Neural cell (in vitro differentiated cells): ENCODE results near the gene SNAP25. TPM values are rescaled to one million over a fixed set of nuclear protein-coding genes. Genes with fewer than 3 reads are reported as not detected.

Experiments
- H2AFZ ChIP-seq: fragments of 200-600, 300-800 bp; sonication (generic), shearing (Covaris generic); 2 replicates; pipeline ENCODE4 v1.6.0; 2014; ENCODE audit warnings: low read depth, mild to moderate bottlenecking, antibody characterized with exemption, low read length, moderate library complexity
- H3F3A ChIP-seq: fragments of 200-600 bp; shearing (Covaris generic); 2 replicates; pipeline ENCODE4 v1.6.1; 2016; ENCODE audit warnings: mild to moderate bottlenecking, moderate library complexity, mixed read lengths, antibody characterized with exemption, low read length; ENCODE audit not compliant: insufficient read depth, poor library complexity, severe bottlenecking
- H3K27ac ChIP-seq: fragments of 200-600, 300-800 bp; sonication (generic), shearing (Covaris generic); 2 replicates; pipeline ENCODE4 v1.5.1; 2014; ENCODE audit warnings: mild to moderate bottlenecking, low read length, moderate library complexity
- H3K27me3 ChIP-seq: fragments of 300-800, 200-600 bp; sonication (generic), shearing (Covaris generic); 2 replicates; pipeline ENCODE4 v1.6.0; 2014; ENCODE audit warnings: mild to moderate bottlenecking, low read depth, low read length, moderate library complexity; ENCODE audit not compliant: insufficient read depth
- H3K36me3 ChIP-seq: fragments of 300-800, 200-600 bp; sonication (generic), shearing (Covaris generic); 2 replicates; pipeline ENCODE4 v1.5.1; 2014; ENCODE audit warnings: mild to moderate bottlenecking, antibody characterized with exemption, low read length, moderate library complexity; ENCODE audit not compliant: insufficient read depth
- H3K4me2 ChIP-seq: fragments of 300-800, 200-600 bp; sonication (generic), shearing (Covaris generic); 2 replicates; pipeline ENCODE4 v1.6.0; 2014; ENCODE audit warnings: mild to moderate bottlenecking, low read length
- H3K4me3 ChIP-seq: fragments of 300-800, 200-600 bp; sonication (generic), shearing (Covaris generic); 2 replicates; pipeline ENCODE4 v1.5.1; 2014; ENCODE audit warnings: mild to moderate bottlenecking, low read length, moderate library complexity
- H3K79me2 ChIP-seq: fragments of 200-600 bp; shearing (Covaris generic); replicated peaks from 2 replicates; pipeline ENCODE4 v1.6.0; 2014; ENCODE audit warnings: mild to moderate bottlenecking, low read length, moderate library complexity; ENCODE audit not compliant: insufficient read depth
- H3K9ac ChIP-seq: fragments of 300-800, 200-600 bp; sonication (generic), shearing (Covaris generic); 2 replicates; pipeline ENCODE4 v1.6.1; 2016; ENCODE audit warnings: mild to moderate bottlenecking, low read length, mixed read lengths
- H3K9me2 ChIP-seq: fragments of 200-600 bp; shearing (Covaris generic); 2 replicates; pipeline ENCODE4 v1.6.1; 2016; ENCODE audit warnings: mild to moderate bottlenecking, low read length, mixed read lengths; ENCODE audit not compliant: insufficient read depth
- H3K9me3 ChIP-seq: fragments of 200-600, 300-800 bp; sonication (generic), shearing (Covaris generic); 2 replicates; pipeline ENCODE4 v1.6.1; 2016; ENCODE audit warnings: mild to moderate bottlenecking, mixed run types, low read length, moderate library complexity, mixed read lengths
- H4K20me1 ChIP-seq: fragments of 200-600 bp; shearing (Covaris generic); 2 replicates; pipeline ENCODE4 v1.6.1; 2016; ENCODE audit warnings: mild to moderate bottlenecking, mixed run types; ENCODE audit not compliant: insufficient read depth
- CTCF ChIP-seq: fragments of 450-650 bp; IDR thresholded peaks from 2 replicates; pipeline ENCODE4 v1.5.1; 2014; ENCODE audit warnings: antibody characterized with exemption, mild to moderate bottlenecking, moderate library complexity; ENCODE audit not compliant: poor library complexity, severe bottlenecking
- EP300 ChIP-seq: fragments of 450-650 bp; conservative IDR thresholded peaks from 2 replicates; pipeline ENCODE4 v1.6.1; 2014; ENCODE audit warnings: antibody characterized with exemption, mild to moderate bottlenecking, moderate library complexity; ENCODE audit not compliant: poor library complexity, severe bottlenecking
- EZH2 ChIP-seq: fragments of 200-600, 300-800 bp; shearing (Covaris generic), sonication (generic); IDR thresholded peaks from 2 replicates; pipeline ENCODE4 v1.6.1; 2014; ENCODE audit warnings: antibody characterized with exemption, low read length, borderline replicate concordance, mild to moderate bottlenecking; ENCODE audit not compliant: insufficient read depth, poor library complexity, severe bottlenecking
- MXI1 ChIP-seq: fragments of 450-650 bp; conservative IDR thresholded peaks from 2 replicates; pipeline ENCODE4 v1.6.1; 2014; ENCODE audit warnings: antibody characterized with exemption, mild to moderate bottlenecking; ENCODE audit not compliant: poor library complexity, severe bottlenecking
- POLR2AphosphoS5 ChIP-seq: IDR thresholded peaks from 2 replicates; pipeline ENCODE4 v1.6.1; 2012
- RAD21 ChIP-seq: fragments of 450-650 bp; conservative IDR thresholded peaks from 2 replicates; pipeline ENCODE4 v1.6.1; 2014; ENCODE audit warnings: antibody characterized with exemption, mild to moderate bottlenecking, moderate library complexity
- SMC3 ChIP-seq: fragments of 450-650 bp; conservative IDR thresholded peaks from 2 replicates; pipeline ENCODE4 v1.6.1; 2014; ENCODE audit warnings: antibody characterized with exemption, mild to moderate bottlenecking, moderate library complexity; ENCODE audit not compliant: poor library complexity
- TAF1 ChIP-seq: IDR thresholded peaks from 2 replicates; pipeline ENCODE4 v1.6.1; 2012; ENCODE audit warnings: low read depth
- polyA plus RNA-seq: library from polyadenylated mRNA; depleted of rRNA; stranded (reverse); fragments of >200 nt; gene quantifications from 2 replicates; pipeline ENCODE4 v1.2.3, GENCODE V29; 2014

The SNAP25 gene
- polyA plus RNA-seq, 1 donor from 2014 or later, result 139 TPM

GRCh38 chr20:10271494-10272219, 53.0 kb downstream of the SNAP25 start:
- Histone ChIP-seq H3K27me3 (no peaks in the 10 kb centered on the region), H3F3A (no peaks in the 10 kb centered on the region), H3K79me2 (no peaks in the 10 kb centered on the region), H3K4me2 (no peak overlapping the region), H3K9ac (no peak overlapping the region), H3K9me2 (no peaks in the 10 kb centered on the region), H3K27ac (no peak overlapping the region), H3K4me3 (no peak overlapping the region), H4K20me1 (no peaks in the 10 kb centered on the region), H3K36me3 (no peaks in the 10 kb centered on the region), H2AFZ (no peak overlapping the region), H3K9me3 (no peaks in the 10 kb centered on the region)
- no peak for TF ChIP-seq SMC3
- no peak for TF ChIP-seq MXI1

- no peak for TF ChIP-seq TAF1
- no peak for TF ChIP-seq EZH2
- no peak for TF ChIP-seq EP300
- no peak for TF ChIP-seq RAD21
- no peak for TF ChIP-seq POLR2AphosphoS5
- TF ChIP-seq CTCF, result no peak
- no peak overlapping the region for H2AFZ ChIP-seq
- H3K79me2 ChIP-seq, result no peaks in the 10 kb centered on the region
- H3K4me2 ChIP-seq, result no peak overlapping the region
- H3K9me2 ChIP-seq, result no peaks in the 10 kb centered on the region
- no peaks in the 10 kb centered on the region for H4K20me1 ChIP-seq
- no peaks in the 10 kb centered on the region for H3K9me3 ChIP-seq
- no peak overlapping the region for H3K27ac ChIP-seq
- H3K9ac ChIP-seq, result no peak overlapping the region
- no peaks in the 10 kb centered on the region for H3F3A ChIP-seq
- no peak overlapping the region for H3K4me3 ChIP-seq
- peaks cover 7% of the 10 kb centered on the region for H3K36me3 ChIP-seq
- H3K27me3 ChIP-seq, result no peaks in the 10 kb centered on the region
These were observed 58.4 kb downstream of the SNAP25 start for GRCh38 chr20:10276878-10277580.

DNA sequence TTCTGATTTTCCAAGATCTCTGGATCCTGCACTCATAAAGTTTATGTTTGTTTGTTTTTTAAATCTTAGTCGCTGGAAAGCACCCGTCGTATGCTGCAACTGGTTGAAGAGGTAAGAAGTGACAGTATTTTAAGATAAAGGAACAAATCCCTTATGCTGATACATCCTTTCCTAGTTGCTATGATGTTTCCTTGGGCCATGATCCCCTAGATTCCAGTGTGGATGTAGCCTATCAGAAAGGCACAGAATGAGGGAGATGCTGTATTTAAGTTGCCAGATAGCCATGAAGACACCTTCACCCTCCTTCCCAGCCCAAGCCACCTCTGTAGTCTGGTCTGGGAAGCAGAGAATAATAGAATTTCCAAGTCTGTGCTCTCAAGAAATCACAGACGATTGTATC, 59.0 kb downstream of the SNAP25 start:
- Histone ChIP-seq H3K27me3 (no peaks in the 10 kb centered on the region), H2AFZ (no peak overlapping the region), H3K27ac (no peak overlapping the region), H3K9ac (no peak overlapping the region), H3K36me3 (peaks cover 7% of the 10 kb centered on the region), H3F3A (no peaks in the 10 kb centered on the region), H3K9me3 (no peaks in the 10 kb centered on the region), H3K9me2 (no peaks in the 10 kb centered on the region), H4K20me1 (no peaks in the 10 kb centered on the region), H3K79me2 (no peaks in the 10 kb centered on the region), H3K4me3 (no peak overlapping the region), H3K4me2 (no peak overlapping the region)
- TF ChIP-seq POLR2AphosphoS5, result no peak
- TF ChIP-seq EZH2, result no peak
